H9 (cell line): ENCODE measurements around the gene PGBD1. TPM values are rescaled to one million over a fixed set of nuclear protein-coding genes. Genes with fewer than 3 reads are reported as not detected.

Experiments
- DNase-seq: peaks from one replicate; pipeline ENCODE4 v3.0.0-alpha.2; 2017
- H2AFZ ChIP-seq: one replicate; pipeline ENCODE4 v1.6.1; 2013; ENCODE audit warnings: mild to moderate bottlenecking, low read length, control low read depth, moderate library complexity
- H2AK5ac ChIP-seq: 2 replicates; pipeline ENCODE4 v1.6.1; 2013; ENCODE audit warnings: low read length, control low read depth, mixed read lengths; ENCODE audit not compliant: insufficient read length
- H2BK120ac ChIP-seq: one replicate; pipeline ENCODE4 v1.6.1; 2013; ENCODE audit warnings: low read depth, mild to moderate bottlenecking, low read length, control low read depth, inconsistent platforms; ENCODE audit not compliant: poor library complexity, severe bottlenecking
- H2BK12ac ChIP-seq: 2 replicates; pipeline ENCODE4 v1.6.1; 2013; ENCODE audit warnings: low read length, control low read depth, mixed read lengths, low read depth; ENCODE audit not compliant: insufficient read length
- H2BK15ac ChIP-seq: 2 replicates; pipeline ENCODE4 v1.6.1; 2013; ENCODE audit warnings: low read depth, low read length, control low read depth
- H2BK20ac ChIP-seq: one replicate; pipeline ENCODE4 v1.6.1; 2013; ENCODE audit warnings: low read depth, mild to moderate bottlenecking, low read length, control low read depth, inconsistent platforms; ENCODE audit not compliant: poor library complexity, severe bottlenecking
- H2BK5ac ChIP-seq: 2 replicates; pipeline ENCODE4 v1.6.1; 2013; ENCODE audit warnings: low read length, control low read depth, mixed read lengths; ENCODE audit not compliant: insufficient read length
- H3K14ac ChIP-seq: 2 replicates; pipeline ENCODE4 v1.6.1; 2013; ENCODE audit warnings: low read length, control low read depth; ENCODE audit not compliant: insufficient read depth
- H3K18ac ChIP-seq: 2 replicates; pipeline ENCODE4 v1.6.1; 2013; ENCODE audit warnings: low read depth, mild to moderate bottlenecking, mixed read lengths, low read length, control low read depth; ENCODE audit not compliant: insufficient read length
- H3K23ac ChIP-seq: 2 replicates; pipeline ENCODE4 v1.6.1; 2013; ENCODE audit warnings: low read length, control low read depth, mixed read lengths, low read depth; ENCODE audit not compliant: insufficient read length
- H3K23me2 ChIP-seq: 2 replicates; pipeline ENCODE4 v1.6.1; 2013; ENCODE audit warnings: low read depth, mild to moderate bottlenecking, mixed read lengths, low read length, control low read depth; ENCODE audit not compliant: insufficient read length, poor library complexity, severe bottlenecking
- H3K27ac ChIP-seq: 2 replicates; pipeline ENCODE4 v1.5.1; 2013; ENCODE audit warnings: low read length, control low read depth, mixed read lengths, low read depth; ENCODE audit not compliant: insufficient read length
- H3K27me3 ChIP-seq: 2 replicates; pipeline ENCODE4 v1.6.1; 2013; ENCODE audit warnings: low read length, control low read depth, inconsistent platforms; ENCODE audit not compliant: insufficient read depth
- H3K4ac ChIP-seq: 2 replicates; pipeline ENCODE4 v1.6.1; 2013; ENCODE audit warnings: low read depth, mild to moderate bottlenecking, control low read depth, inconsistent platforms, low read length, moderate library complexity
- H3K4me1 ChIP-seq: 2 replicates; pipeline ENCODE4 v1.6.1; 2013; ENCODE audit warnings: low read length, control low read depth, inconsistent platforms; ENCODE audit not compliant: insufficient read depth
- H3K4me2 ChIP-seq: 2 replicates; pipeline ENCODE4 v1.6.1; 2013; ENCODE audit warnings: low read length, control low read depth, mixed read lengths; ENCODE audit not compliant: insufficient read length, insufficient read depth
- H3K56ac ChIP-seq: 2 replicates; pipeline ENCODE4 v1.6.1; 2013; ENCODE audit warnings: low read depth, mild to moderate bottlenecking, mixed read lengths, low read length, control low read depth; ENCODE audit not compliant: insufficient read length
- H3K79me1 ChIP-seq: 2 replicates; pipeline ENCODE4 v1.6.1; 2013; ENCODE audit warnings: low read depth, mild to moderate bottlenecking, moderate library complexity, low read length, control low read depth, inconsistent platforms; ENCODE audit not compliant: insufficient read depth, poor library complexity, severe bottlenecking
- H3K79me2 ChIP-seq: 2 replicates; pipeline ENCODE4 v1.6.1; 2013; ENCODE audit warnings: low read length, control low read depth, inconsistent platforms; ENCODE audit not compliant: insufficient read depth
- H3K9ac ChIP-seq: 2 replicates; pipeline ENCODE4 v1.6.1; 2013; ENCODE audit warnings: low read length, control low read depth, mixed read lengths; ENCODE audit not compliant: insufficient read length; ENCODE audit errors: extremely low read depth
- H3K9me3 ChIP-seq: one replicate; pipeline ENCODE4 v1.6.1; 2013; ENCODE audit warnings: low read depth, low read length, inconsistent platforms; ENCODE audit not compliant: control insufficient read depth
- H3T11ph ChIP-seq: one replicate; pipeline ENCODE4 v1.6.1; 2013; ENCODE audit warnings: mild to moderate bottlenecking, low read length, control low read depth, inconsistent platforms
- H4K20me1 ChIP-seq: one replicate; pipeline ENCODE4 v1.6.1; 2013; ENCODE audit not compliant: control insufficient read depth, insufficient read length, insufficient read depth
- H4K5ac ChIP-seq: 2 replicates; pipeline ENCODE4 v1.6.1; 2013; ENCODE audit warnings: low read depth, mild to moderate bottlenecking, mixed read lengths, low read length, control low read depth; ENCODE audit not compliant: insufficient read length
- H4K8ac ChIP-seq: replicated peaks from 2 replicates; pipeline ENCODE4 v1.6.1; 2013; ENCODE audit warnings: low read length, control low read depth, mixed read lengths, low read depth; ENCODE audit not compliant: insufficient read length
- H4K91ac ChIP-seq: 2 replicates; pipeline ENCODE4 v1.6.1; 2013; ENCODE audit warnings: low read depth, mild to moderate bottlenecking, moderate library complexity, mixed read lengths, low read length, control low read depth; ENCODE audit not compliant: insufficient read length
- H3K27ac Mint-ChIP-seq, 3 experiments: 2 replicates in 2 of 3; 3 replicates in 1 of 3; pipeline ENCODE4 v1.8.0; 2020 to 2021; ENCODE audit warnings: mixed read lengths in 3 of 3, mild to moderate bottlenecking in 1 of 3, moderate library complexity in 1 of 3
- H3K27me3 Mint-ChIP-seq: 2 replicates; pipeline ENCODE4 v1.8.0; 2021; ENCODE audit warnings: low read depth, mild to moderate bottlenecking, moderate library complexity, mixed read lengths
- H3K36me3 Mint-ChIP-seq, 3 experiments: 2 replicates in 2 of 3; 3 replicates in 1 of 3; pipeline ENCODE4 v1.8.0; 2020 to 2021; ENCODE audit warnings: low read depth in 3 of 3, mixed read lengths in 3 of 3; ENCODE audit not compliant: insufficient read depth in 1 of 3
- H3K4me1 Mint-ChIP-seq, 2 experiments: 2 replicates each; pipeline ENCODE4 v1.8.0; 2020; ENCODE audit warnings: mixed read lengths in 2 of 2
- H3K4me3 Mint-ChIP-seq, 2 experiments: 2 replicates in 1 of 2; 3 replicates in 1 of 2; pipeline ENCODE4 v1.8.0; 2020 to 2021; ENCODE audit warnings: mild to moderate bottlenecking in 2 of 2, mixed read lengths in 2 of 2, moderate library complexity in 1 of 2
- H3K9me3 Mint-ChIP-seq, 2 experiments: 2 replicates in 1 of 2; 3 replicates in 1 of 2; pipeline ENCODE4 v1.8.0; 2020; ENCODE audit warnings: mild to moderate bottlenecking in 2 of 2, mixed read lengths in 2 of 2, moderate library complexity in 1 of 2
- CTCF ChIP-seq: fragments of 200-600 bp; sonication (generic); conservative IDR thresholded peaks from 3 replicates; pipeline ENCODE4 v1.8.0; 2021; ENCODE audit warnings: antibody characterized with exemption, mild to moderate bottlenecking
- WGBS: extraction: QIAGEN DNeasy Blood & Tissue Kit; methylation state at CpG from one replicate; pipeline ENCODE4 v1.1.7; 2013; ENCODE audit warnings: missing lambda C conversion rate, low lambda C conversion rate, mixed read lengths; ENCODE audit not compliant: insufficient read length; ENCODE audit errors: extremely low coverage; 5-methylcytosine and 5-hydroxymethylcytosine counted together
- total RNA-seq: library from RNA; stranded (reverse); gene quantifications from 2 replicates; pipeline ENCODE4 v1.2.1, GENCODE V29; 2021

PGBD1 gene
- total RNA-seq, 1 experiment from 2014 or later = 10.1 TPM

GRCh38 chr6:28334286-28335039, 53.1 kb downstream of the PGBD1 start:
- WGBS = no CpG with 5 or more reads among the region's 7 CpGs
- Histone ChIP-seq H3K4ac (peak overlapping the region; percentile 97; the same call in 1 of the 2 replicates), H3K27ac (no peak overlapping the region), H3K9me3 (no peaks in the 10 kb centered on the region), H4K20me1 (no peaks in the 10 kb centered on the region), H3T11ph (no peak overlapping the region), H2BK20ac (no peak overlapping the region), H3K4me2 (peak overlapping the region; percentile 87), H3K79me2 (no peaks in the 10 kb centered on the region), H4K8ac (no peak overlapping the region), H3K18ac (peak overlapping the region; percentile 92), H3K23me2 (peaks cover 14% of the 10 kb centered on the region), H2BK5ac (no peak overlapping the region), H3K14ac (peak overlapping the region; percentile 96; the same call in 1 of the 2 replicates), H3K9ac (peak overlapping the region; percentile 79), H4K5ac (no peak overlapping the region), H3K4me1 (no peaks in the 10 kb centered on the region), H2BK12ac (peak overlapping the region; percentile 58), H4K91ac (no peak overlapping the region), H3K56ac (no peak overlapping the region), H2BK120ac (peak overlapping the region; percentile 87), H2AFZ (no peak overlapping the region), H2BK15ac (no peak overlapping the region), H3K23ac (no peak overlapping the region), H3K79me1 (no peaks in the 10 kb centered on the region), H3K27me3 (no peaks in the 10 kb centered on the region), H2AK5ac (no peak overlapping the region)
- peaks cover 0 to 5% of the 10 kb centered on the region in 2 experiments; a peak in 2 of 5 replicates for H3K9me3 Mint-ChIP-seq
- DNase-seq = no peak
- H3K4me1 Mint-ChIP-seq = peaks cover 9 to 11% of the 10 kb centered on the region in 2 experiments; a peak in 3 of 4 replicates
- no peak overlapping the region; a peak in 1 of 5 replicates for H3K4me3 Mint-ChIP-seq
- H3K27ac Mint-ChIP-seq = no peak overlapping the region; a peak in 1 of 7 replicates
- H3K27me3 Mint-ChIP-seq = no peaks in the 10 kb centered on the region
- H3K36me3 Mint-ChIP-seq = peaks cover under 1 to 1% (median 1%) of the 10 kb centered on the region in 3 experiments; a peak in 4 of 7 replicates
- TF ChIP-seq CTCF = no peak
